HG02840 (cell line): ENCODE measurements around the gene C17orf50.

ENCODE experiments used
- ATAC-seq: cut with Tn5 transposase; IDR thresholded peaks from one replicate; pipeline ENCODE4 v1.9.1; 2021; ENCODE audit warnings: mild to moderate bottlenecking, moderate library complexity, moderate number of reproducible peaks; ENCODE audit not compliant: unreplicated experiment, low FRiP score

The C17orf50 gene

DNA sequence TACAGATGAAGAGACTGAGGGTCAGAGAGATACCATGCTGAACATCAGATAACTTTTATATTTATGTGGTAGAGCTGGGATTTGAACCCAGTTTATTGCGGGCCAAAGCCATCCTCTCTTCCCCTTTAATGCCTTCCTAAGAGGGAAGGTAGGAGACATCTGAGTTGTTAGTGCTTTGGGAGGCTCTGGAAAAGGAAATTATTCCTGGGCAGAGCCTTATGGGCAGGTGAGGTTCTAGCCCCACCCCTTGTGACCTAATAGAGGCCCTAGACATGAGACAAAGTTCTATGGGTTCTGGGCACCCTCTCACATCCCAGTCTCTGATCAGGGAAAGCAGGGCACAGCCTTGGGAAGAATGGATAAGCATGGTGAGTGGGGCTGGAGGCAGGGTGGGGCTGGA lies at the start of gene C17orf50:
Gene C17orf50 (plus strand): TSS at position 301 of the 400 bp plus-strand sequence. CDS start 55 bp downstream, at position 356.
- no peak for ATAC-seq

DNA sequence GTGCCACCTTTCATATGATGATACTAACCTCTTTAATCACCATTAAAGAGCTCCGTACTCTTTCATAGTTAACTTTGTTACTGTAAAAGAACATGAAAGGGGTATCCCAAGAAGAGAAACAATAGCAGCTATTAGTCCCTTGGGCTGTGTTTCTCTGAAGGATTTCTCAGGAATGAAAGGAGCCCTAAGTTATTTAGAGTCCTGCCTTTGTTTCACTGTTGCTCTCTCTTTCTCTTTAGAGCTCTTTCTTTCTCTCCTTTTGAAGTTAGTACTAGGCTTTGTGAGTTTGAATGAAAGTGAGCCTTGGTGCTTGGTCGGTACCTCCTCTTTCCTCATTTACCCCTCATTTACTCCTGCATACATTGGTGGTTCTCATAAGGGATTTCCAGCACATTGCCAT lies 49.7 kb upstream of the C17orf50 start:
- ATAC-seq = no peak

DNA sequence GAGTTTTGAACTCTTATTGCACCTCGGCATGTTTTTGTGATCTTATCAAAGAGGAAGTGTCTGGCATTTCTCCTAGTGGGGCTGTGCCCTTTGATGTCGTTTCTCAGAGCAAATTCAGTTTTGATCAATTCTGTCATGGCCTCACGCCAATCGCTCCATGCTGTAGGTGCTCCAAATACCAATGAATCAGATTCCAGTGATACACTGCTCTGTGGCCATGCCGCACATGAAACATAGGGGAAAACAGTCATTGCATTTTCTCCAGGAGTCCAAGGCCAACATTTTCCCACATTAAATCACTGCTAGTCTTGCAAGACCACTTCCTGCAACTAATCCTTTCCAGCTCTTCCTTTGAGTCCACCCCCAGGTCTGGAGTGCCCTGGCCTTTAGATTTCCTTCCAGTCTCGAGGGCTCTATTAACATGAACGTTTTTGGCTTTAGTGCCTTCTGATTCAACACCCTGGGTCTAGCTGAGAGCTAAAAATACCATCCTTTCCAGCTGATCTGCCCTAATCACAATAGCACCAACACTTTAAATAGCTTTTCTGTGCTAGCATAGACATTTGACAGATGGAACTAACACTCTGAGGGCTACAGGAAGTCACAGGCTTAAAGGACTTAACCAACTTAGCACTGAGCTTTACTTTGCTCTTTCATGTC lies 47.5 kb upstream of the C17orf50 start:
- ATAC-seq = no peak

GRCh38 chr17:35714988-35715387 lies 45.7 kb upstream of the C17orf50 start:
- ATAC-seq = no peak

- no peak for ATAC-seq
Observed at GRCh38 chr17:35715416-35715815, 45.3 kb upstream of the C17orf50 start.

DNA sequence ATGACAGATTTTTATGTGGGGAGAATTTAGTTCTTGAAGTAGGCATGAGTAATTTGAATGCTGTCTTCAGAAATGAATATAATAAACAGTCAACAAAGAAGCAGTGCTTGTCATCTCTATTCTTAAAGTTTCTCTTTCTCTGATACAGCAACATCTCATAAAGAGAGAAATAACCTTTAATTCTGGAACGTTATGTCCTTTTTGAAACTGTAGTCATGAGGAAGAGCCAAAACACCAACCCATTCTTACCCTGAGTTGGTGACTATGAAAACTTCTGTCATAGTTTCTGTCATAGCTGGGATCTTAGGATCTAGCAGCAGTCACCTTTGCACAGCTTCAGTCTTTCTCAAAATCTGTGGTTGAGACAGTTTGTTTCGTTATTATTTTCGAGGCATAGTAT lies 44.5 kb upstream of the C17orf50 start:
- ATAC-seq = no peak

- ATAC-seq = no peak
Observed at GRCh38 chr17:35716897-35717465, 43.7 kb upstream of the C17orf50 start.

DNA sequence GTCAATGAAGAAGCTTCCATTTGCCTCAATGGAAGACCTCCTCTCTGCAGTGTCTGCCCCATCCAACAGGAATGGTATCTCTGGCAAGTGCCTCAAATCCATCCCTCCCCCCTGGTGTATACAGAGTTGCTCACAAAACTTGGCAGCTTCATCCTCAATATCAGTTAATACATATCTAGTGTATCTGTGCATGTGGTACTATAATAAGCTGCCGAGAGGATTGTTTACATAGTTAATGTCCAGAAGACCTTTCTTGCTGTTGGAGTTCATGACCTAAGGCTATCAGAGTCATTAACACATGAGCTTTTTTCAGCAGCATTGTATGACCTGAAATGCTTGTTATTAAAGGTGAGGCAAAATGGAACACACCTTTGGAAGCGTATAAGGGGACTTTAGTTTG lies 43.2 kb upstream of the C17orf50 start:
- no peak for ATAC-seq

DNA sequence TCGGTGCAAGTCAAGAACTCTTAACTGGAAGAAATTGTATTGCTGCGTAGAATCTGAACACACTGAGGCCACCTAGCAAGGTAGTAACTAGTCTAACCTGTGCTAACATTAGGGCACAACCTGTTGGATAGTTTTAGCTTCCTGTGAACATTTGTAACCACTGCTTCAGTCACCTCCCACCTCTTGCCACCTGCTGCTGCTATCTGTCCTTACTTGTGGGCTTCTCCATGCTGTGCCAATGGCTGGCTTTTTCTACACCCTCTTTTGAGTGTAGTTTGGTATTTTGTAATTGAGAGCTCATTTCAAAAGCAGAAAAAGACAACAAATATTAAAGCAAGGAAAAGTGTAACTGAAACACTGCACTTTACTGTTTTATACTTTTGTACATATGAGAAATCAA lies 37.0 kb upstream of the C17orf50 start:
- ATAC-seq = no peak

GRCh38 chr17:35725058-35725457 lies 35.6 kb upstream of the C17orf50 start:
- ATAC-seq = no peak

DNA sequence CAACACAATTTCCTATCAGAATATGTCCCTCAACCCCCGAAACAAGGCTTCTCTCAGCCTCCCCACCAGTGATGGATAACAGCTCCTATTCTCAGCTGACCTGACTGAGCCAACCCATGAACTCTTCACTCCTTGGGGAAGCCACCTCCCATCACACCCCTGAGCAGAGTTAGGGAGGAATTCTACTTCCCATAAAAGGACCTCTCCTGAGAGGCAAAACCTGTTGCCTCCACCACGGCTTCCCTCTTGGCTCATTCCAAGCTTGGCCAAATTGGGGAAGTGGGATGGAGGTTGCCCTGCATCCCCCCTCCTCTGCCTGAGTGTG lies 34.9 kb upstream of the C17orf50 start:
- no peak for ATAC-seq

DNA sequence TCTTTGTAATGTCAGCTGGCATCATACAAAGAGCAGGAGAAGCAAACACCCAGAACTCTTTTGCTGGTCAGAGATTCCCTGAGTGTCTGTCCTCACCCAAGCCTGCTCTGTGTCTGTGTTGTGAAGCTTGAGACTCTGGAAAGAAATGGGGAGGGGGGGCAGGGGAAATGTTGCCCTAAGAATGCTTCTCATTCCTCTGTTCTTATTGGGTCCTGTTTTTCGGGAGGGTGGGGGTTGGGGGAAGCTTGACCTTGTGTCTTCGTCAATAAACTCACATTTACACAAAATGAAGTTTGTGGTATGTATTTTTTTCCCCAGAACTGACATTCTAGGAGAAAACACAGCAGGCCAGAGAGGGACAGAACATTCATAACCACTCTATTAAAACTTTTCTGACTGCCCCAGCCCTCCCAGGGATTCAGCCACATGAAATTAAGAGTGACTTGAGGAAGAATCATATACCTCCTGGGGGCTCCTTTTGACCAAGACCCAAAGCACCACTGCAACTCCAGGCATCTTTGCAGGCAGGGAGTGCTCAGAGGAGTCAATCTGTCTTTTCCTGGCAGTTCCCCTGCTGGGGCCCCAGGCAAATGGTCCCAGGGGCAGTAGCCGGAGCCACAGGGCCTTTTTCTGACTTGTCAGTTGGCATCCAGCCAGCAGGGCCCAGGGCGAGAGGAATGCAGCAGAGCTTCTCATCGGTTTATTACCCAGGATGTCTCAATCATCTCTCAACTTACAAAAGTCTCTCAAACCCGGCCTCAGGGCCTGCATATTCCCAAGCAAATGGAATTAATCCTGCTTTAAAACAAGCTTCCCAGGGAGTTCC lies 34.3 kb upstream of the C17orf50 start:
- no peak for ATAC-seq

DNA sequence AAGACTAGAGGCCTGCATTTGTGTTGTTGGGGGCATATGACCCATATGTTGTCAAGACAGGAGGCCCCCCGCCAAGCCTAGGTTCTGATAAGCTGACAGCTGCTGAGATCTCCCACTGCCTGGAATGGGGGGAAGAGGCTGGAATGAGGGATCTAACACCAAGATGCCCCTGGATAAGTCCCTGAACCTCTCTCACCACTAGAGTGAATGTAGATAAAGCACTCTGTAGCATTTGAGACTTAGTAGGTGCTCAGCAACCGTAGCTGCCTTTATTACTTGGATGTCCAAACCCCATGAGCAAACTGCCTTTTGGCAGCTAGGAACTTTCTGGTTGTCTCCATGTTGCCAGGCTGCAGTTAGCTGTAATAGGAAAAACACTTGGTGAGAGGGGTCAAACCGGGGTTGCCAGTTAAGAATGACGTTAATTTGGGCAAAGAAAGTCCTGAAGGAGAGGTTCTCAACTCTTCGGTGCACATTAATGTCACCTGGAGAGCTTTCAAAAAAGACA lies 33.7 kb upstream of the C17orf50 start:
- ATAC-seq = no peak

DNA sequence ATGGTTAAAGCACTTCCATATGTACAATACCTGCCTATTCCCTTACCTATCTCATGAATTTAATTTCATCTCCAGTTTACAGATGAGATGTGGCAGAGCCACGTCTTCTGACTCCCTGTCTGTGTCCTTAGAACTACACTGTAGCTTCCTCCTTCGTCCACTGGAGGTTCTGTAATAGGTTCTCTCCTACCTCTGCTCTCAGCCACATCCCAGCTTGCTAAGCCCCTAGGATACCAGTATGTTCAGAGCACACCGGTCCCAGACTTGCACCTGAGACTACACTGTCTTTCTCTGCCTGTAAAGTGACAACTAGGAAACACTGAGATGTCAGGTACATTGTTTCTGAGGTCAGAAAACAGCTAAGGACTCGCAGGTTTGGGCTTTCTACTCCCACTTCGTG lies 33.1 kb upstream of the C17orf50 start:
- no peak for ATAC-seq

GRCh38 chr17:35728551-35728950 lies 32.1 kb upstream of the C17orf50 start:
- no peak for ATAC-seq

- no peak for ATAC-seq
Observed at GRCh38 chr17:35729405-35729833, 31.3 kb upstream of the C17orf50 start.

GRCh38 chr17:35730400-35731005 lies 30.2 kb upstream of the C17orf50 start:
- ATAC-seq = no peak

GRCh38 chr17:35731239-35731916 lies 29.3 kb upstream of the C17orf50 start, which contains the start of gene RASL10B:
RASL10B (plus strand) TSS chr17:35731639; CDS start chr17:35735185, 3,546 bp downstream.
- no peak for ATAC-seq

- ATAC-seq = no peak
Observed at GRCh38 chr17:35731917-35732805, 28.5 kb upstream of the C17orf50 start.

DNA sequence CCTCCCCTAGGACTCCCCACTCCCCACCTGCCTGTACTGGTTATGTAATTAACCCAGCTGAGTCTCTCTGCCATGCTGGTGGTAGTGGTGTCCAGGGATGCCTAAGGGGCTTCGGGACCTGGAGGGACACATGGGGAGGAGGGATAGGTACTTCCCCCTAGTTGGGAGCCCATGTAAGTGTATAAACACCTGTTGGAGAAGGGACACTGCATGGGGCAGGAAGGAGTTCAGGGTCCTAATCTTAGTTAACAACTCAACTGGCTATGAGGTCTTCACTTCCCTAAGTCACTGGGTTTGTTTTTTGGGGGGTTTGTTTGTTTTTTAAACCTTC lies 27.9 kb upstream of the C17orf50 start:
- no peak for ATAC-seq
